GM06990 (cell line): ENCODE measurements around the gene UBE2L3.

Experiments used
- DNase-seq: peaks from one replicate; pipeline ENCODE4 v3.0.0-alpha.2; 2011; ENCODE audit not compliant: insufficient read length; ENCODE audit errors: extremely low read depth
- H3K27me3 ChIP-seq: replicated peaks from 2 replicates; pipeline ENCODE4 v1.6.0; 2011; ENCODE audit warnings: low read length; ENCODE audit not compliant: control insufficient read depth, insufficient read depth
- H3K36me3 ChIP-seq: 2 replicates; pipeline ENCODE4 v1.5.1; 2011; ENCODE audit warnings: low read length; ENCODE audit not compliant: control insufficient read depth, insufficient read depth
- H3K4me3 ChIP-seq: replicated peaks from 2 replicates; pipeline ENCODE4 v1.5.1; 2011; ENCODE audit warnings: low read depth, mild to moderate bottlenecking, control low read depth, low read length
- TF ChIP-seq, protein P1 (sequence below): IDR thresholded peaks from 2 replicates; pipeline ENCODE4 v1.5.1; 2011; ENCODE audit warnings: low read length, control low read depth, mild to moderate bottlenecking, inconsistent platforms; ENCODE audit not compliant: insufficient read depth, poor library complexity, severe bottlenecking

Gene UBE2L3

DNA sequence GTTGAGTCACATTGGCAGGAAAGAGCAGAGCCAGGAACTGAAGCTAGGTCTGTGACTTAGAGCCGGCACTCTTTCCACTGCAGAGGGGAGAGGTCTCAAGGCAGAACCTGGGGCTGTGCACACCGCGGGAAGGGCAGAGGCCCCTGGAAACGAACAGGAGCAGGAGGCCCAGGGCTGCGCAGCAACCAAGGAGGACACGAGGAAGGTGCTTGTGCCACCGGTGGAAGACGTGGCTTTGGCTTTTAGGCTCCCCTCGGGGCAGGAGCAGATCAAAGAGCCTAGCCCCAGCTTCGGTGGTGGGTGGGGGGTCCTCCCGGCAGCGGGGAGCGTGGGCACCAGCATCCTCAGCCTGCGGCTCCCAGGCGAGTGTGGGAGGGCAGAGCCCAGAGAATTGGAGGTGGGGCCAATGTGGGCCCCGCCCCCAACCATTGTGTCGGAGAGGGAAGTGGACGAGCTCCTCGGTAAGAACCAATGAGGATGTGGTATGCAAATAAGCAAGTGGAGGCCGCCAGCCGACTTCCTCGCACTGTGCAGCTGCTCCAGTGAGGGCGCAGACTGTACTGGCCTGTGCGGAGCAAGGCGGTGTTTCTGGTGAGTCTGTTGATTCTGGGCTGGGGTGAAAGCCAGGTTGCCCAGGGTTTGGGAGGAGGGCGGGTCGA is 64.9 kb downstream of the UBE2L3 start, which contains the start of gene CCDC116:
Gene CCDC116 (plus strand): TSS at position 524 of the 659 bp plus-strand sequence. CDS start 422 bp downstream, outside the sequence.
- Histone ChIP-seq H3K36me3 (peaks cover 4% of the 10 kb centered on the region), H3K4me3 (no peak within 1 kb of the TSS)

DNA sequence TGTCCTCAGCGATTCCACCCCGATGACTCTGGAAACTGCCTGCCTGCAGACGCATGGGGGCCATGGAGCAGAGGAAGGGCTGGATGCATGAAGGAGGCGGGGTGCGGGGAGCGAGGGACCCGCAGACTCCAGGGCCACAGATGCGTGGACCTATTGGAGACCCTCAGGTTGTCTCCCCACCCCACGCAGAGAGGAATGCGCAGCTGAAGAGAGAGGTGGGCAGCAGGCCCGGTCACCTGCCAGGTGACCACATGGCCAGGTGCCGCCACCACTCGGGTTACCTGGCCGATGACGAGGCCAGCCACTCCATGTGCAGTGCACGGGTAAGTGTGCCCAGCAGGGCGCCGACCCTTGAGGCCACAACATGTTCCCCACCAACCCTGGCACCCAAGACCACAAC is 65.4 kb downstream of the UBE2L3 start:
- no peak overlapping the region for H3K4me3 ChIP-seq
- no peaks in the 10 kb centered on the region for H3K27me3 ChIP-seq
- TF ChIP-seq, protein P1, sequence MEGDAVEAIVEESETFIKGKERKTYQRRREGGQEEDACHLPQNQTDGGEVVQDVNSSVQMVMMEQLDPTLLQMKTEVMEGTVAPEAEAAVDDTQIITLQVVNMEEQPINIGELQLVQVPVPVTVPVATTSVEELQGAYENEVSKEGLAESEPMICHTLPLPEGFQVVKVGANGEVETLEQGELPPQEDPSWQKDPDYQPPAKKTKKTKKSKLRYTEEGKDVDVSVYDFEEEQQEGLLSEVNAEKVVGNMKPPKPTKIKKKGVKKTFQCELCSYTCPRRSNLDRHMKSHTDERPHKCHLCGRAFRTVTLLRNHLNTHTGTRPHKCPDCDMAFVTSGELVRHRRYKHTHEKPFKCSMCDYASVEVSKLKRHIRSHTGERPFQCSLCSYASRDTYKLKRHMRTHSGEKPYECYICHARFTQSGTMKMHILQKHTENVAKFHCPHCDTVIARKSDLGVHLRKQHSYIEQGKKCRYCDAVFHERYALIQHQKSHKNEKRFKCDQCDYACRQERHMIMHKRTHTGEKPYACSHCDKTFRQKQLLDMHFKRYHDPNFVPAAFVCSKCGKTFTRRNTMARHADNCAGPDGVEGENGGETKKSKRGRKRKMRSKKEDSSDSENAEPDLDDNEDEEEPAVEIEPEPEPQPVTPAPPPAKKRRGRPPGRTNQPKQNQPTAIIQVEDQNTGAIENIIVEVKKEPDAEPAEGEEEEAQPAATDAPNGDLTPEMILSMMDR = no peak
- DNase-seq = no peak
- peaks cover 2% of the 10 kb centered on the region for H3K36me3 ChIP-seq

More for the DNA sequence above, 64.9 kb downstream of the UBE2L3 start, which contains the start of gene CCDC116:
- H3K27me3 ChIP-seq = no peaks in the 10 kb centered on the region
- TF ChIP-seq, protein P1 = no peak
- no peak for DNase-seq

DNA sequence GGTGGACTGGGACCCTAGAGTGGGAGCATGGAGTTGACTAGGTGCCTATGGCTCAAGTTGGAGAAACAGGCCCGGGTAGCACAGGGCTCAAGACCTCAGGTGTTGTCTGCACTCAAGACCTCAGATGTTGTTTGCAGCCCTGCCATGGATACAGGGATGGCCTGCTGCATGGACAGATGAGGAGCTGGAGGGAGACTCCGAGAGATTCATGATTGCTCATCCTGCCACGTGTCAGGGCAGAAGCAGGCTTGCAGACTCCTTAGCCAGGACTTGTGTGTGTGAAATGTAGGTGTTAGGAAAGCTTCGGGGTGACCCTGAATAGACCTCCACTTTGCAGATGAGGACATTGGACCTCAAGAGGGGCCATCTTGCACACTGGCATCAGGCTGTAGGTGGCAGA is 66.0 kb downstream of the UBE2L3 start:
- no peaks in the 10 kb centered on the region for H3K36me3 ChIP-seq

DNA sequence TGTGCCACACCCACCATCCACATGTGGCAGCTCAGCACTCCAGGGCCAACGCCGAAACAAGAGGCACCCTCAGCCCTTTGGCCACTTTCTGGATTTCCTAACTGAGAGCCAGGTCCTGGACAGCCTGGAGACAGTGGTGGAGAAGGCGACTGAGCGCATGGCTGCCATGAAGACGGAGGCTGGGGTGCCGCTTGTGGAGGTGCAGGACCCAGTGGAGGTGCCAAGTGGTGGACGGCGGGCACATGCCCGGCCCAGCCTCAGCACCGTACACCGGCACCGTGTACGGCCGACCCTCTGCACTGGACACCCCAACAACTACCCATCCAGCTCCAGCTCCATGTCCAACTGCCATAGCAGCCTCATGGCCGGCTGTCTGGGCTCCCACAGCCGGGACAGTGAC is 66.6 kb downstream of the UBE2L3 start:
- Histone ChIP-seq H3K27me3 (no peaks in the 10 kb centered on the region), H3K36me3 (no peaks in the 10 kb centered on the region), H3K4me3 (no peak overlapping the region)
- TF ChIP-seq, protein P1 = no peak
- no peak for DNase-seq

More for the DNA sequence above, 66.0 kb downstream of the UBE2L3 start:
- TF ChIP-seq, protein P1 = no peak
- DNase-seq = no peak
- Histone ChIP-seq H3K27me3 (no peaks in the 10 kb centered on the region), H3K4me3 (no peak overlapping the region)

GRCh38 chr22:21634844-21635243 is 67.3 kb downstream of the UBE2L3 start:
- Histone ChIP-seq H3K4me3 (no peak overlapping the region), H3K36me3 (no peaks in the 10 kb centered on the region), H3K27me3 (no peaks in the 10 kb centered on the region)
- DNase-seq = no peak
- TF ChIP-seq, protein P1 = no peak
